GM21786 (cell line): ENCODE measurements around the gene GPR139.

Experiments used
- ATAC-seq: cut with Tn5 transposase; IDR thresholded peaks from one replicate; pipeline ENCODE4 v1.9.1; 2021; ENCODE audit not compliant: unreplicated experiment

The GPR139 gene

DNA sequence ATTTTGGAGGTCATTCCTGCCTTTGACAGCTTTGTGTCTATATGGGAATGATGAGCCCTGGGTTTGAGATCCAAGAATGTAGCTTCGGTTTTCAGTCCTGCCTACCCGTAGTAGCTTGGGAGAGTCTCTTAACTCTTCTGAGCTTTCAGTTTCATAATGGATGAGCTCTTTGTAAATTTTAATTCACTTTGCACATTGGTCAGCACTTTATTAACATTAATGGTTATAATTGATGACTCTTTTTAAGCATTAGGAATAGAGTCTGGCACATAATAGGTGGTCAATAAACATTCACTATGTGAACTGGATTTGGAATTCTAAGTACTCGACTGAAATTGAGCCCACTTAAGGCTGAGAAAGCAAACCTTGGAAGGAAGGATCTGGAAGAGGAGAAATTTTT is 17.3 kb downstream of the GPR139 start:
- no peak for ATAC-seq

DNA sequence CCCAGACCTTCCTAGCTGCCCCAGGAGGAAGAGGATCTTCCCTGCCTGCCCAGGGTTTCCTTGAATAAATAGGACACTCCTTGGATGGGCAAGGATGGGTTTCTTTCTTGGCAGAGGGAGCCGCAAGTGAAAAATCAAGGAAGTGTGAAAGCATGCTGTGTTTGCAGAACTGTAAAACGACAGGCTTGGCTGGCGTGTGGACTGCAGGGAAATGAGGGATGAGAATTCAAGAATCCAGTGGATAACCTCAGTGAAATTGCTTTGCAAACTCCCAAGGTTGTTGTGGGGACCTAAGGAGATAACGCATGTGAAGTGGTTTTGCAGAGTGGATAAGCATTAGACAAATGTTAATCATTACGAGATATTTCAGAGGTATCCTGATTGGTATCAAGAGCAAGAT is 20.4 kb downstream of the GPR139 start:
- no peak for ATAC-seq

DNA sequence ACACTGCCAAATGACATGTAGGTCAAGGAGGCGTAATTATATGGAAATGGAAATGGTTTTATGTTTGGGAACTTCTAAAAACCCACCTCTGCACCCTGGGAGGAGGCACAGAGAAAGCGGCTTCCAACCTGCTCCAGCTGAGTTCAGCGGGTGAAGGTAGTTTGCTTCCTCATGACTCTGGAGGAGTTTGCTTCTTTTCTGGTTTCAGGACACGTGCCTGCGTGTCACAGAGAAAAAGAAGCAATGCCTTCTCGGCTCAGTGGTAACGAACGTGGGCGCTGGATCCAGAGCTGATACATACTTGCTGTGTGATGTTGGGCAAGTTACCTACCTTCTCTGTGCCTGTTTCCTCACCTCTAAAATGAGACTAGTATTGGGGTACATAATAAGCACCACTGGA is 22.1 kb downstream of the GPR139 start:
- no peak for ATAC-seq

DNA sequence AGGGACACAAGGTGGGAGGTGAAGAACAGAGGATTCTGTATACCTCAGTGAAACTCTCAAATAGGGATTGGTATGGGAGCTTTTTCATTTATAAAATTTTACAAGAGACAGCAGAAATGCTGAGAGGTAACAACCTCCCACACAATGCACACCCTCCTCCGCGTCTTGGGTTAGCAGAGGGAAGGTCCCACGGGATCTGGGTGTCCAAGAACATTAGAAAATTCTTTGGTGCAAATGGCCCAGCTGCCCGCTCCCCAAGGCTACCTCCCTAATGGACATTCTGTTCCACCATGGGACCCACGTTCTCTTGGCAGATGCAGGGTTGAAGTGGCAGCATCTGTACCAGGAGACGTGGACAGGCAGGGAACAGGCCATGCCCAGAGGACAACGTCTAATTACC is 22.5 kb downstream of the GPR139 start:
- no peak for ATAC-seq

DNA sequence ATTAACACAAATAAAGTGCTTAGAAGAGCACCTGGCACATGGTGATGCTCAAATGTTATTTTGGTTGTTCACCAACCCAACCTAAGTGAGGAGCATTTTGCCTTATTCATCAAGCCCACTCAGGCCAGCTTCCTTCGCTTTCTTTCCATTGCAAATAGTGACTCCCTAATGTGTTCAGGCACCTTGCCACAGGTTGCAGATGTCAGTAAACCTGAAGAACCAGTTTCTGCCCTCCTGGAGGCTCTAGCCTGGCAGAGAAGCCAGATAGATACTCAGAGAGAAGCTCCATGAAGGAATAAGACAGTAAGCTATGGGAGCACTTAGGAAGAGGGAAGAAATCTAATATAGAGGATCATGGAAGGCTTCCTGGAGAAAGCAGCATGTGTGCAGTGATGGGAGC is 23.9 kb downstream of the GPR139 start:
- ATAC-seq = no peak

DNA sequence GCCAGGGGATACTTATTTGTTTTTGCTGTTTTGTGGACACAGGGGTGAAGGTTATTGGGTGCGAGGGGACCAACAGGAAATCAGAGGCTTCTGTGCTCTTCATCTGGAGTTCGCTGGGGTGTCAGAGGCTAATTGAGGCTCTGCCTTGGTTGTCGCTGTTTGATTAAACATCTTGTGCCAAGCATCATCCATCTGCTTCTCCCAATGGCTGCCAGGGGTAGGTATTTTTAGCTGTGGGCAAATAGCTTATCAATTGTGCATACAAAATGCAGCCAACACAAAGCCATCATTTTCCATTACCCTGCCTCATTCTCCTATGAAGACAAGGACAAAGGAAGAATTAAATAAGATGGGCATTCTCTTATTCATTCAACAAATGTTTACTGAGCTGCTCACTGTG is 27.8 kb downstream of the GPR139 start:
- no peak for ATAC-seq

DNA sequence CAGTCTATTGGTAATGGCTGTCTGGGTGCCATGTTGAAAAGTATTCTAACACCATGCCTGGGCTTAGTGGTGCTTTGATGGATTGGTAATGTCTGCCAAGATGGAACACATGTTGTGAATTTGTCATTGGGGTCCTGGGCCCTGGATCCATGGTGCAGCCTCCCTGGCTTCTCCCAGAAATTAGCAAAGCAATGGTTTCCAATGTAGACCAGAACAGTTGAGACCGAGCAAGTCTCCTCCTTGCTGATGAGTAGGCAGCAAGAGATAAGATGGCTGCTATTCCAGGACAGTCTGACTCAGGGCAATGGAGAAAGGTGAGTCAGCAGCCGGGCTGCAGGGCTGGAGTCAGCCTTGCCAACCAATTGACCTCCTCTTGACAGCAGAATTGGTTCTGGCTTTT is 30.8 kb downstream of the GPR139 start:
- no peak for ATAC-seq

DNA sequence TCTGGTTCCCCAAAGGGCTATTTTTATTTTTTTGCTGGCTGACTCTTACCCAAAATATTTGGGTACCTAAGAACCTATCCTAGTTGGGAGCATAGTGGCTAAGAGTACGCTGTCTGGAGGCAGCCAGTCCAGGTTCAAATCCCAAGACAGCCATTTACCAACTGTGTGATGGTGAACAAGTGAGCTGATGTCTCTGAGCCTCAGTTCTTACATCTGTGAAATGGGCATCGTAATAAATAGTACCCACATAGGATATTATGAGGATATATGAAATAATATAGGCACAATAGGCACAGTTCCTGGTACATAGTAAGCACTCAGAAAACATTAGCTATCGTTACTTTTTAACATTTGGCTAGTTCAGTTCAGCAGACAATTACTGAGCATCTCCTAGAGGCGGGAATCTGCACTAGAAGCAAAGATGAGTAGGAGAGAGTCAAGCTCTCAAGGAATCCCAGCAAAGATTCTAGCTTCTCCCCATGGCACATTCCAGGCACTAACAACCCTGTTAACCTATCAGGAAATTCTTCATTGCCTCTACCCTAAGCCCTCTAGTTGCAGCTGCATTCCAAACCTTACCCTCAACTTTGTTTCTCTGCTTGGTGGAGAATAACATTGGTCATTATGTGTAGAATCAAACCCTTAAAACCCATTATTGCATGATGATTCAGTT is 31.6 kb downstream of the GPR139 start:
- ATAC-seq = no peak

DNA sequence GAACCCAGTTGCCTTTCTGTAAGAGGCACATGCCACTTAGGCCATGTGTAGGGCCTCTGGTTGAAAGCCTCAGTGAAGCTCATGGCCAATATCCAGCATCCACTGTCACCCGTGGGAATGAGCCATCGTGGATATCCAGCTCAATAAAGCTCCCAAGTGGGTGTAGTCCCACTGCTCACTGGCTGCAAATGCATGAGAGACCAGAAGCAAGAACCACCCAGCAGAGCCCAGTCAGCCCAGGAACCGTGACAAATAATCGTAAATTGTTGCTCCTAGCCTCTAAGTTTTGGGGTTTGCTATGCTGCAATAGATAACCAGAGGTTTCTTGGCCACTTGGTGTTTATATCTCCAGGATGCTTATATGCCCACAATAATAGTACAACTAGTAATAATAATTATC is 33.7 kb downstream of the GPR139 start:
- no peak for ATAC-seq

DNA sequence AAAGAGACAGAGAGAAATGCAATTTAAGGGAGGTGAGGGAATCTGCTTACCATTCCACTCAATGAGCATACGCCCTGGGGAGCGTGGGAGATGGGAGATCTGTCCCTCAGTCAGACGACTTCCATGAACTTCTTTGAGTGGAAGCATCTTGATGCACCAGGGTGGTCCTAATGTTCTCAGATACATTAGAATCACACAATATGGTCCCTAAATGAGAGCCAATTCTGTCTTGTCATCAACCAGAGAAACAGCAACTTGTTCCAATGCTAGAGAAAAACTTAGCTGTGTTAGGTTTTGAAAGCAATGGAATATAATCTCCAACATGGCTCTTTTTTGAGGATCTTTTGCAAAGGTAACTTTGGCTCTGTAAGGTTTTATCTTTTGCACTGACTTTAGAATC is 44.1 kb downstream of the GPR139 start:
- ATAC-seq = no peak

DNA sequence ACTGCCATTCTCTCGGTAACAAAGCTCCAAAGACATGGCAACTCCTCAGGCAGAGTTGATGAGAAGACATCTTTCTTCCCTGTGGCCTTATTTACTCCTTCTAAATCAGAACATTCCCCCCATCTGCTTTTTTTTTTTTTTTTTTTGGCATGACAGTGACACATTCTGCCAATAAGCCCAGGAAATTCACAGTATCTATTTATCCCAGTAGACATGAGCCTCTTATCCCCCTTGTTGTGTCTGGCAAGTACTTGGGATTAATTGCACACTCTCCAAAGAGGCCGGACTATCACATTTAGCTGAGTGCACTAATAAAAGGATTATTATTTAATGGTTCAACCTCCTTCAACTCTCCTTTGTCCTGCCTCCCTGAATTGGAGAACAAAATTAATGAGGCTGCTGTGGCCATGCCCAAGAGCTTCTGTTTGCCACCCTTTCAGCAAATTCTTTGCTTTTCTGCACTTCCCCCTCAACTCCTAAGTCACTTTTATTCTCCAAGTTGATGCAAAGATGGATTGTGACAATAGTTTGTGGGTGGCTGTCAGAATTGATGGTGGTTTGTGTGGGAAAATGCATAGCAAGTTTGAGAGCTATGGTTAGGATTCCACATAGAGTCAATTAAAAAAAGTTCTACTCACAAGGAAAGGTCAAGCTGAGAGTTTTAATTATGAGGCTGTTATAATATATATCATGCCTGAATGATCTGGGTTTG is 47.2 kb downstream of the GPR139 start:
- ATAC-seq = no peak

DNA sequence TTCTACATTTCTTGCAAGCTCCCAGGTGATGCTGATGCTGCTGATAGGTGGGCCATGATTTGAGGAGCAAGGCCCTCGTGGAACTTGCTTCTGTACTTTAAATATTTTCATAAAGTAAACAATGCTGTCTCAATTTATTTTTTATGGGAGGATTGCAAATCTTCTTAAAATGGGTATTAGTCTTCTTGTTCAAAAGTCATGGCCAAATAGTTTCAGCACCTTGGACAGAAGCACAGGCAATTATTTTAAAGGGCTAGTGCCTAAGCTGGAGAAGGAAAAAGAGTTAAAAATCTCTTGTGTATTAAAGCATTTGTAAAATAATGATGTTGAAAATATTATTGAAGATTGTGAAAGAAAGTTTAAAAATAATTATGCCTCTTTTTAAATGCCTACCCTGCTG is 50.5 kb downstream of the GPR139 start:
- ATAC-seq = no peak

DNA sequence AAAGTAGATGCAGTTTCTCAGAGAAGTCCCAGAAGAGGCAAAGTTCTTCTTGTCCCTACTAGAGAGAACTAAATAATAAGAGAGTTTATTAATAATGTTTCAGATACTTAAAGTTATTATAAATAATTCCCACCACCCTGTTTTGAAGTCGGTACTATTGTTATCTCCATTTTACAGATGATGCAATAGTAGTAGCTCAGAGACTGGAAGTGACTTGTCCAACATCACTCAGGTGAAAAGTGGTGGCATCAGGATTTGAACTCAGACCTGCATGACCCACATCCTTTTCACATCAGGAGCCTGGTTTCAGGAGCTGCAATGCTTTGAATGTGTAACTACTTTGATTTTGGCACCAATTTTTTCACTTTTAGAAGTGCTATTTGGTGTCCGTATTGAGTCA is 52.7 kb downstream of the GPR139 start:
- ATAC-seq = no peak

DNA sequence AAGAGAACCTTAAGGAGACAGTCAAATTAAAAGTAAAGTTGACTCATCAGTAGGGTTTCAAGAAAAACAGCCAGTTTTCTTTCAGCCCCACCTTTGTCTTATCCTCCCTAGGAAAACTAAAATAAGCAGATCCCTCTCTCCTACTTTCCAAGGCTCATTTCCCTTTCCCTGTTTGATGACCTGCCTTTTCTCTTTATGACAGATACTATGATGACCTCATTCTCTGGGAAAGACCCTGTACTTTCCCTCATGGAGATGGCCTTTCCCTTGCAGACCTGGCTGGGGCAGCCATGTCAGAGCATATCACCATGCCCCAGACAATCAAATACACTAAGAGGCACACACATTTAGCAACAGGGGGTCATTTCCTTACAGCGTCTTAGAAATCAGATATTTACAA is 53.6 kb downstream of the GPR139 start:
- ATAC-seq = no peak

DNA sequence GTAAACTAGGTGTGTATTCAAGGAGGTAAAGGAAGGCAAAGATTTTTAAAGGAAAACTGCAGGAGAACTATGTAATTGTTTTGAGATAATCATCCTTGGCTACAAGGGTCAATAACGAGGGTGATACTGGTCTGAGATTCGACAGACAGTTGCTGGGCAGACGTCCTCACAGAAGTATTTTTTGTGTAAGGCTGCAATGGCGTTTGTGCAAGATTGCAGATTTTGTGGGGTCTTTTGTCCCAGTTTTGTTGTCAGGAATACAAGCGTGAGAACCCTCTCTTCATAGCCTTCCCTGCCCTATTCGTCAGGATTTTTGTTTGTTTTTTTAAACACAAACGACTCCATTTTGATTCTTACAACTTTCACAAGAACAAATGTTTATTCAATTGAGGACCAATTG is 57.5 kb downstream of the GPR139 start:
- no peak for ATAC-seq

DNA sequence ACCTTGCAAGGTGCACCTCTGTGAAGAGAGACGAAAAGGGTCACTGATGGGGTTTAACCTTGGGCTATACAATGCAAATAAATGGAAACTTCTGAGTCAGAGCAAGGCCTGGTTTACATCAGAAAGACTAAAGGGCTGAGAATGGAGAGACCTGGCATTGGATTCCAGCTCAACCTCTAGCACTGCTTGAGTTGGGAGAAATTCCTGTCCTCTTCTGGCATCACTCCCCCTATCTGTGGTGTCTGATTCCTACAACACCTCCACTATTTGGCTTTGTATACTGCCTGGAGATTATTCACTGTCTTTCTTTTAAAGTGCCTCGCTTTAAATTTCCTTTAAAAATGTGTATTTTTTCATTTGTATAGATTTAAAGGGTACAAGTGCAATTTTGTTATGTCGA is 68.8 kb downstream of the GPR139 start:
- no peak for ATAC-seq

DNA sequence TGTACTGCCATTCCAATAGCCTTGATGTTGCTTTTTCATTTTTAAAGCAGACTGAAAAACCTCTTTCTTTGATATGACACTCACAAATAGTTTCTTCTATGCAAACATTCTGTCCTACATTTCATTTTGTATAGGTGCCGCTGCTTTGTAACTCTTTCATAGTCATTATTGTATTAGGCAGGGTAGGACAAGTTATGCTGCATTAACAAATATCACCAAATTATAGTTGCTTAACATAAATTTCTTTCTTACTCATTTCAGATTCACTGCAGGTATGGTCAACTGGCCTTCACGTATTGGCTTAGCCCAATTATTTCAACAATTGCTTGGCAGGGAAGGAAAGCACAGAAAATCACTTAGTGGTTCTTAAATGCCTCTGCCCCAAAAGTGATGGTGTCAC is 70.8 kb downstream of the GPR139 start:
- ATAC-seq = no peak

DNA sequence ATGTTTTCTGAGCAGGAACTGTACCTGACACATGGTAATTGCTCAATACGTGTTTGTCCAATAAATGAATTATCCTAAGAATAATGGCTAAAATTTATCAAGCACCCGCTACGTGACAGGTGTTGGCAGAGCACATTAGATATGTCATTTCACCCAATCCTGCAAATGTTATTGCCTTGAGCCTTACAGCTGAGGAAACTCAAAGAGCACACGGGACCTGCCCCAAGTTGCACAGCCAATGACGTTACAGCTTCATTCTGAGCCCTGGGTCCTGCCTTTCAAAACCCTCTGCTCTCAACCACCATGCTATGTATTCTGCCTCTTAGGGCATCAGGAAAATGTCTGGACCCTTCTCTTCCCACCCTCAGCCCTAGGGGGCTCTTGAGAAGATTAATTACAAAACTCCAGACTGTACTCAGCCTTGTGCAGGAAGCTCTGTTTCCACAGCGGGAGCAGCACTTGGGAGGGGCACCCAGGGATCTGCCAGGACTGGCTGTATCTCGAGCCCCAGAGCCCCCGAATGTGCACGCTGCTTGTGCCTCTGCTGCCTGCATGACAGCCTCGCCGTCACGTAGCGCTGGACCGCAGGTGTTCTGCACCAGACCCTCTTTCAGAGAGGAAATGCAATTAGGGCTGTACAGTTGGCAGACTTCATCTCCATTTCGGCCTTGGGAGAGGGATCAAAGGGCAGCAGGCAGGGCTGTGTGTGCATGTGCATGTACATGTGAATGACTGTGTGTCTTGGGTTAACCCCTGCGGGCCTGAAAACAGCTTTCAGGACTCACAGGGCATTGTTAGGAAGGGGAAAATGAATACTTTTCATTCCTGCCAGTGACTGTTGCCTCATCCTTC is 71.6 kb downstream of the GPR139 start:
- no peak for ATAC-seq

DNA sequence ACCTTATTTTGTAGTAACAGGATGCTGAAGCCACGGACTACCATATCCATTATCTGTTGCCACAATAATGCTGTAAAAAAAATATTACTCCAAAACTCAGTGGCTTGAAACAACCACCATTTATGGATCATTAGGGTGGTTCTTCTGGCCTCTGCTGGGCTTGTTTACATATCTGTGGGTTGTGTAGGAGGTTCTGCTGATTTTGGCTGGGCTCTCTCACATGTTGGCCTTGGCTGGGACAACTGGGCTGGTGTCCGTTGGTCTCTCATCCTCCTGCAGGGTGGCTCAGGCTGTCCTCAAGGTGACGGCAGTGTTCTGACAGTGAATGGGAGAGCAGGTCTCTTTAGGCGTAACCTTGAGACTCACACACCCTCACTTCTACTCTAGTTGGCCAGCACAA is 76.0 kb downstream of the GPR139 start:
- ATAC-seq = no peak

DNA sequence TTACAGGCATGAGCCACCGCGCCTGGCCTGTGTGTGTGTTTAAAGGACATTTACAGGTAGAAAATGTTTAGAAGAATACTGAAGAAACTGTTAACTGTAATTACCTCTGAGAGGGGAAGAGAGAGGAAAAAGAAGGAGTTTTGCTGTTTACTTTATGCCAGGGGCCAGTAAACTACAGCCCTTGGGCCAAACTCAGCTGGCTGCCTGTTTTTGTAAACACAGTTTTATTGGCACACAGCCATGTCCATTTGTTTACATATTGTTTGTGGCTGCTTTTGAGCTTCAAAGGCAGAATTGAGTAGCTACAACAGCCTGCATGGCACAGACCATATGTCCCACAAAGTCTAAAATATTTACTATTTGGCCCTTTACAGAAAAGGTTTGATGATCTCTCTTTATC is 76.4 kb downstream of the GPR139 start:
- ATAC-seq = no peak

DNA sequence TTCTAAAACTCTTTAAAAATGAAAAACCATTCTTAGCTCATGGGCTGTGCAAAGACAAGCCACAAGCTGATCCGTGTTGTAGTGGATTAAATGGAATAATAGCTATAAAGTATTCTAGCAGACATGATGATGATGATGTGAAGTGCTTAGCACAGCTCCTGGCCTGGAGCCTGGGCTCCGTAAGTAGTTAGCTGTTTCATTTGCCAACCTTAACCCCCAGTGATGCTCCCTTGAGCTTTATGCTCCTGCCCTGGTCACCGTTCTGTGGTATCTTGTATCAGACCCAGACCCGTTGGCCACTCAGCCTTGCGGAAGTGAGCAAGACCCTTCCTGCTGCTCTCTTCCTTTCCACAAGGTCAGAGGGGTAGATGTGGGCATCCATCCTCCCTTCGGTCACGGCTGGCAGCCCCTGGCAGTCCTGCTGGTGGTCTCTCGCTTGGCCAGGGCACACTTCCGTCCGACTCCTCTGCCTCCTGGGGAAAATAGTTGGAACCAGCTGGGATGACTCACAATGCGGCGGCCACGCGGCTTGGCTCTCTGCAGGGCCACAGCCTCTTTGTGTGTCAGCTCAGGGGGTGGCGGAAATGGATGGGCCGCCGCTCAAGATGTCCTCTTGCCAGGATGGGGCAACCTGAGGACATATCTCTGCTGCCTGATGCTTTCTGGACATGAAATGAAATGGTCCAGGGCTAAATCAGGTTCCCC is 79.1 kb downstream of the GPR139 start:
- ATAC-seq = no peak

DNA sequence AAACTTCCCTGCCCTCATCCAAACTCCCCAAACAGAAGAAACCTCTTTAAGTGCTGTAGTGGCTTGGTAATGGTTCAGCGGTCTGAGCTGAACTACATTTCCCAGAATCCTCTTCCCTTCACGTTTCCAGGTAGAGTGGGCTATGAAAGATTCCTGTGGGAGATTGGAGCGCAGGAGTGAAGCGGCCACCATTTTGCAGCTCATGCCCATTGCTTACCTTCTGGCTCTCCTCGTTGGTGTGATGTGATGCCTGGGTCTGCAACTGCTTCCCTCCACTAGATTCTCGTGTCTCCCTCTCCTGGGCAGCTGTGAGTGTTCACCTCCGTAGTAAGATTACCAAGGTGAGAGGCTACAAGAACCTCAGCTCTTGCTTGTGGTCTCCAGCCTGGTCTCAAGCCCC is 82.1 kb downstream of the GPR139 start:
- ATAC-seq = no peak
